ENCODE measurements around the gene ZNF500. TPM values are rescaled to one million over a fixed set of nuclear protein-coding genes. Genes with fewer than 3 reads are reported as not detected.
A peak's percentile ranks its signal among the peaks of the same experiment; 100 is the strongest.

The ZNF500 gene
- total and polyA plus RNA-seq, 2 of the 4 experiments (the other 2 are of a cell fraction), result 4.5 to 5.9 TPM

DNA sequence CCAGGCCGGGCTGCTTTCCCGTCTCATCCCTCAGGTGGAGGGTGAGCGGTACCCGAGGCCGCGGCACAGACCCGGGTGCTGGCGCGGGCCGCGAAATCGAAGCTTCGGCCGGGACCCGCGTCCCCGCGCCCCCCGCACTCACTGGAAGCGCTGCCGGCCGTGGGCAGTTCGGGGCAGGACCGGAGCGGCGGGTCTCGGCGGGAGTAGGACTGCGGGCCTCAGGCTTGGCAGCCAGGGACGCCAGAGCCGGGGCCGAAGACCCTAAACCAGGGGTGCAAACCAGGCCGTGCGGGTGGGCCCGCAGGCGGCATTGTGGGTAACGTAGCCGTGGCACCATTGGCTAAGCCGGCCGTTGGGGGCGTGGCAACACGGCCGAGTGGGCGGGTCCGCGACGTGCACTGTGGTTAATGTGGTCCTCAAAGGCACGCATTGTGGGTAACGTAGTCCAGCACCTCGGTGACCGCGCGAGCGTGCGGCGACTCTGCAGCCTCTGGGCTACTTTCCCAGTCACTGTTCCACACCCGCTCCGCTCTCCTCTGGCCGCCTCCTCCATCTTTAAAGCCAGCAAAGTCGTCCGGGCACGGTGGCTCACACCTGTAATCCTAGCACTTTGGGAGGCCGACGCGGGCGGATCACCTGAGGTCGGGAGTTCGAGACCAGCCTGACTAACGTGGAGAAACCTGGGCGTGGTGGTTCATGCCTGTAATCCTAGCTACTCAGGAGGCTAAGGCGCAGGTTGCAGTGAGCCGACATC lies at the start of gene ZNF500 (continued):
- TF ChIP-seq MAFK (IDR thresholded peaks at IDR 0.05; ENCODE audit: low read depth, low read length) (no peak), BHLHE40 (IDR thresholded peaks at IDR 0.05; ENCODE audit: low read depth, low read length) (peak; percentile 93), RAD21 (IDR thresholded peaks at IDR 0.05; ENCODE audit: low read length) (no peak), FOS (IDR thresholded peaks at IDR 0.05; ENCODE audit: low read depth, low read length) (no peak), CHD1 (IDR thresholded peaks at IDR 0.05; ENCODE audit: low read depth, low read length) (no peak)

DNA sequence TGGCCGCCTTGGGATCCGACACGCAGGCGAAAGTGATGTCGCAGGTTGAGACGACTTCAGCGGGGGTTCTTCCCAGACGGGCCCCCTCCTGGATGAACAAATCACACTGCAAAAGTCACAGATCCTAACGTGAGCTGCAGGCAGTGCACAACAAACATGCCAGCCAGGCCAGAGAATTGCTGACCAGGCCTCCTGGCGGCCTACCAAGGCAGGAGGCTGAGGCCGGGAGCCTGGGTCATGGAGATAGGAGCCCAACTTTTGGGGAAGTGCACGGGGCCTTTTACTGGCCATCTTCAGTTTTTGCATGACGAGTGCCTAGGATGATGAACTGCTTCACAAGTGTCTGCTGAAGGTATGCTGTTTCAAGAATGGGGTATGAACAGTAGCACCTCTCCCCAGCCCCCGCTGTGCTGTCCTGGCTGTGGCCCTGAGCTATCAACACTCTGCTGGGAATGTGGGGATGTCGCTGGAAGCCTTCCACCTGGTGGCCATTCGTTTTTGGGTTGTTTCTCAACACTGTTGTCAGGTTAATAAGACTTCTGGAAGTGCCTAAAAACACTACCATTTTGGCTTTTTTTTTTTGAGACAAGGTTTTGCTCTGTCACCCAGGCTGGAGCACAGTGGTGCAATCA lies 47.7 kb upstream of the ZNF500 start:
- ATAC-seq (ENCODE audit: low read depth), result peak; percentile 40
- CTCF ChIA-PET, result no interaction called here

More for the DNA sequence above, 47.7 kb upstream of the ZNF500 start:
- Histone ChIP-seq H3K27ac (ENCODE audit: insufficient read depth, low read length) (no peak overlapping the region), H3K9ac (ENCODE audit: low read depth, low read length) (no peak overlapping the region), H3K14ac (replicated peaks; ENCODE audit: low read depth, low read length) (no peak overlapping the region), H2AK5ac (ENCODE audit: low read depth, low read length) (no peak overlapping the region), H3K18ac (ENCODE audit: low read depth, low read length) (no peak overlapping the region), H3K23ac (ENCODE audit: low read depth, low read length) (no peak overlapping the region), H4K8ac (ENCODE audit: low read depth in 2 of 2, low read length in 2 of 2) (no peak overlapping the region), H2BK15ac (ENCODE audit: low read depth, low read length) (no peak overlapping the region), H3K56ac (ENCODE audit: extremely low read depth, insufficient read depth, low read length) (no peak overlapping the region), H3K4me2 (ENCODE audit: low read depth, low read length) (no peak overlapping the region), H3K27me3 (ENCODE audit: control insufficient read depth, insufficient read depth, low read length) (no peaks in the 10 kb centered on the region), H3K9me1 (ENCODE audit: insufficient read depth, low read length) (no peaks in the 10 kb centered on the region), H2BK20ac (ENCODE audit: low read depth, low read length) (no peak overlapping the region), H4K91ac (ENCODE audit: insufficient read depth, low read depth, low read length) (no peak overlapping the region), H4K5ac (ENCODE audit: low read depth, low read length) (no peak overlapping the region), H3K79me1 (ENCODE audit: low read depth in 1 of 2, low read length in 2 of 2) (peaks cover 2 to 5% of the 10 kb centered on the region in 2 experiments; a peak in 1 of 4 replicates), H3K36me3 (ENCODE audit: control insufficient read depth, insufficient read depth, low read length) (peaks cover 55% of the 10 kb centered on the region), H3K9me3 (ENCODE audit: control insufficient read depth, insufficient read depth, low read length) (no peaks in the 10 kb centered on the region), H2AK9ac (replicated peaks; ENCODE audit: low read depth, low read length, poor library complexity) (no peak overlapping the region), H2BK5ac (ENCODE audit: low read depth, low read length, poor library complexity, severe bottlenecking) (no peak overlapping the region), H3K4ac (ENCODE audit: low read depth, low read length) (no peak overlapping the region), H2BK120ac (ENCODE audit: low read depth, low read length) (no peak overlapping the region), H3K4me1 (ENCODE audit: control insufficient read depth, insufficient read depth, low read length) (peaks cover 8% of the 10 kb centered on the region; the same call in 1 of the 2 replicates), H4K20me1 (ENCODE audit: insufficient read depth, low read length) (no peaks in the 10 kb centered on the region), H3K4me3 (ENCODE audit: insufficient read depth, low read depth, low read length) (no peak overlapping the region), H2AFZ (replicated peaks; ENCODE audit: low read length, poor library complexity) (no peak overlapping the region)
- in situ Hi-C loops (cut with MboI; ENCODE audit: low sequenced_read_pairs), result no loop called here
- POLR2A ChIA-PET (ENCODE audit: unreplicated experiment), result no interaction called here
- intact Hi-C loops (cut with micrococcal nuclease), result no loop called here
- BruUV-seq (replicated peaks), result no TSS peak
- dilution Hi-C loops (cut with HindIII; ENCODE audit: low sequenced_read_pairs, unreplicated experiment), result no loop called here
- TF ChIP-seq, protein P1, sequence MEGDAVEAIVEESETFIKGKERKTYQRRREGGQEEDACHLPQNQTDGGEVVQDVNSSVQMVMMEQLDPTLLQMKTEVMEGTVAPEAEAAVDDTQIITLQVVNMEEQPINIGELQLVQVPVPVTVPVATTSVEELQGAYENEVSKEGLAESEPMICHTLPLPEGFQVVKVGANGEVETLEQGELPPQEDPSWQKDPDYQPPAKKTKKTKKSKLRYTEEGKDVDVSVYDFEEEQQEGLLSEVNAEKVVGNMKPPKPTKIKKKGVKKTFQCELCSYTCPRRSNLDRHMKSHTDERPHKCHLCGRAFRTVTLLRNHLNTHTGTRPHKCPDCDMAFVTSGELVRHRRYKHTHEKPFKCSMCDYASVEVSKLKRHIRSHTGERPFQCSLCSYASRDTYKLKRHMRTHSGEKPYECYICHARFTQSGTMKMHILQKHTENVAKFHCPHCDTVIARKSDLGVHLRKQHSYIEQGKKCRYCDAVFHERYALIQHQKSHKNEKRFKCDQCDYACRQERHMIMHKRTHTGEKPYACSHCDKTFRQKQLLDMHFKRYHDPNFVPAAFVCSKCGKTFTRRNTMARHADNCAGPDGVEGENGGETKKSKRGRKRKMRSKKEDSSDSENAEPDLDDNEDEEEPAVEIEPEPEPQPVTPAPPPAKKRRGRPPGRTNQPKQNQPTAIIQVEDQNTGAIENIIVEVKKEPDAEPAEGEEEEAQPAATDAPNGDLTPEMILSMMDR (conservative IDR thresholded peaks at IDR 0.05; ENCODE audit: low read depth, low read length), result no peak
- TF ChIP-seq BHLHE40 (IDR thresholded peaks at IDR 0.05; ENCODE audit: low read depth, low read length) (no peak), RCOR1 (IDR thresholded peaks at IDR 0.05; ENCODE audit: insufficient replicate concordance, low read length) (no peak), MAZ (IDR thresholded peaks at IDR 0.05; ENCODE audit: borderline replicate concordance, low read depth, low read length) (no peak), MAFK (IDR thresholded peaks at IDR 0.05; ENCODE audit: low read depth, low read length) (no peak)
- WGBS, 2 experiments (ENCODE audit: extremely low coverage in 2 of 2, insufficient read length in 1 of 2), result 82% methylated on average over 6 of the region's 16 CpGs; no CpG with 5 or more reads in 1 of the 2 experiments
- DNase-seq, result no peak
